GM21447 (cell line): Measurements from ENCODE around the gene HEG1.

Source experiments
- ATAC-seq: cut with Tn5 transposase; IDR thresholded peaks from one replicate; pipeline ENCODE4 v1.9.1; 2021; ENCODE audit not compliant: unreplicated experiment

The HEG1 gene

GRCh38 chr3:124916837-124917409 is 138.9 kb downstream of the HEG1 start:
- ATAC-seq: no peak
